Lower leg skin (tissue), 3 donors: ENCODE data around the gene ADORA2B.

Experiments
- CTCF ChIP-seq, 3 donors: fragments of 450-650 bp; IDR thresholded peaks; one replicate each; pipeline ENCODE4 v1.5.1; 2016; ENCODE audit warnings: antibody characterized with exemption in 3 of 3, mild to moderate bottlenecking in 3 of 3, moderate library complexity in 2 of 3
- POLR2A ChIP-seq, 2 donors: fragments of 450-650 bp; IDR thresholded peaks; one replicate each; pipeline ENCODE4 v1.6.1; 2016 to 2017; ENCODE audit warnings: antibody characterized with exemption in 2 of 2, mild to moderate bottlenecking in 1 of 2, moderate library complexity in 1 of 2

- TF ChIP-seq CTCF (IDR thresholded peaks at IDR 0.05) (no peak), POLR2A (IDR thresholded peaks at IDR 0.05) (no peak)
These were observed 22.9 kb downstream of the ADORA2B start for GRCh38 chr17:15967706-15968399.
